Hair follicular keratinocyte (primary cell): ENCODE measurements around the gene WDPCP. TPM values are rescaled to one million over a fixed set of nuclear protein-coding genes. Genes with fewer than 3 reads are reported as not detected.

Experiments
- total RNA-seq: library from RNA; depleted of rRNA; stranded (reverse); fragments of >200 nt; gene quantifications from 2 replicates; pipeline ENCODE4 v1.2.3, GENCODE V29; 2015

The WDPCP gene, protein sequence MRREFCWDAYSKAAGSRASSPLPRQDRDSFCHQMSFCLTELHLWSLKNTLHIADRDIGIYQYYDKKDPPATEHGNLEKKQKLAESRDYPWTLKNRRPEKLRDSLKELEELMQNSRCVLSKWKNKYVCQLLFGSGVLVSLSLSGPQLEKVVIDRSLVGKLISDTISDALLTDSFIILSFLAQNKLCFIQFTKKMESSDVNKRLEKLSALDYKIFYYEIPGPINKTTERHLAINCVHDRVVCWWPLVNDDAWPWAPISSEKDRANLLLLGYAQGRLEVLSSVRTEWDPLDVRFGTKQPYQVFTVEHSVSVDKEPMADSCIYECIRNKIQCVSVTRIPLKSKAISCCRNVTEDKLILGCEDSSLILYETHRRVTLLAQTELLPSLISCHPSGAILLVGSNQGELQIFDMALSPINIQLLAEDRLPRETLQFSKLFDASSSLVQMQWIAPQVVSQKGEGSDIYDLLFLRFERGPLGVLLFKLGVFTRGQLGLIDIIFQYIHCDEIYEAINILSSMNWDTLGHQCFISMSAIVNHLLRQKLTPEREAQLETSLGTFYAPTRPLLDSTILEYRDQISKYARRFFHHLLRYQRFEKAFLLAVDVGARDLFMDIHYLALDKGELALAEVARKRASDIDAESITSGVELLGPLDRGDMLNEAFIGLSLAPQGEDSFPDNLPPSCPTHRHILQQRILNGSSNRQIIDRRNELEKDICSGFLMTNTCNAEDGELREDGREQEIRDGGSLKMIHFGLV
- 4.1 and 5.0 TPM in 2 replicates for total RNA-seq

DNA sequence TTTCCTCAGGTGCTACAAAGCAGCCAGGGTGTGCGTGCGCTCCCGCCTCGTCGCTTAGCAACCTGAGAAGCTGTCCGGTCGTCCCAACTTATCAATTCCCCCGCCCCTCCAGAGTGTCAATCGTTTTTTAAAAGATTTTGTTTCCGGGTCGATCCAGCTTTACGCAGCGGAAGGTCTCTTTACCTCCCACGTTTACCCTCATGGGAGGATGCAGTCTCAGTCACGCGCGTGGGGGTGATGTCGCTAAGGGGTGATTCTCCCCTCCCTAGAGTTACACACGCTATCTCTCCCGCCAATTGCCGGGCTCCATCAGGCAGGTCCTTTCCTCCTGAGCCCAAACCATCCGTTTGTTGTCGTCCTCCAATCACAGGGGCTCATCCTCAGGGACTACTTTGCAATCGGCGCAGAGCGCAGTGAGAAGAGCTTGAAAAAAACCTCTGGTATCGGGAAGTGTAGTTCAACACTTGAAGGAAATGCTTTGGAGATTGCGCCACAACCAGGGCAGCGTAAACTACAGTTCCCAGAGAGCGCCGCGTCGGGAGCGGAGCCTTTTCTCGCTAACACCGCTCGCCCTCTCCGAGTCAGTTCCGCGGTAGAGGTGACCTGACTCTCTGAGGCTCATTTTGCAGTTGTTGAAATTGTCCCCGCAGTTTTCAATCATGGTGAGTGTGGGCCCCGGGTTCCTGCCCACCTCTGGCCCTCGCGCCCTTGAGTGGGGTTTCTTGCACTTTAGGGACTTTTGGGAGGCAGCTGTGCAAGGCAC, at the start of gene WDPCP, which contains the start of gene MDH1:
WDPCP (minus strand) TSS at position 93 of the 763 bp plus-strand sequence. CDS start 206 bp downstream, outside the sequence.
MDH1 (plus strand) TSS at position 579 of the 763 bp plus-strand sequence; CDS start at position 660, 81 bp downstream.

Other genes starting within 250 kb of the WDPCP start
- gene MDH1, start 486 bp upstream of the WDPCP start, total RNA-seq: 190 and 220 TPM in 2 replicates